Fibroblast of upper back skin (primary cell): ENCODE data around the gene CHMP5.

Experiments
- DNase-seq: peaks from one replicate; pipeline ENCODE4 v3.0.0-alpha.2; 2013

The CHMP5 gene

GRCh38 chr9:33264473-33265177 lies at the start of gene CHMP5, which contains the start of gene BAG1:
CHMP5 (plus strand) TSS chr9:33265049; CDS start chr9:33265079, 30 bp downstream.
BAG1 (minus strand) TSS chr9:33264708.
- peak; percentile 99 for DNase-seq

GRCh38 chr9:33220681-33221567 lies 43.9 kb upstream of the CHMP5 start:
- no peak for DNase-seq

GRCh38 chr9:33221568-33221884 lies 43.3 kb upstream of the CHMP5 start:
- DNase-seq, result no peak

DNA sequence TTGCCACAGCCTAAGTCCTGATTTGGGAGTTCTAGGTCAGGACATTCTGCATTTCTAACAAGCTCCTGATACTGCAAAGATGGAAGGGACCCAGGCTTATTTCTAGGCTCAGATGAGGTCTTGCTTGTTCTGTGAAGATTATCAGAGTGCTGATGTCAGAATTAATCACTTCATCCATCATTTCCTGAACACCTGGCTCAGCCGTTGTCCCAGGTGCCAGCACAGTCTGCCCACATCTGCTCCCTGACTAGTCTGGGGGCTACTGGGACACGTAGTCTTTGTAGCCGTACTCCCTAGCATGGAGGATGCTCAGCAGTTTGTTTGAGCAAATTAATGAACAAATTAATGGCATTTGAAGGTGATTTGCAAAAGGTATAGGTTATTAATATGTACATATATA lies 42.8 kb upstream of the CHMP5 start:
- no peak for DNase-seq

DNA sequence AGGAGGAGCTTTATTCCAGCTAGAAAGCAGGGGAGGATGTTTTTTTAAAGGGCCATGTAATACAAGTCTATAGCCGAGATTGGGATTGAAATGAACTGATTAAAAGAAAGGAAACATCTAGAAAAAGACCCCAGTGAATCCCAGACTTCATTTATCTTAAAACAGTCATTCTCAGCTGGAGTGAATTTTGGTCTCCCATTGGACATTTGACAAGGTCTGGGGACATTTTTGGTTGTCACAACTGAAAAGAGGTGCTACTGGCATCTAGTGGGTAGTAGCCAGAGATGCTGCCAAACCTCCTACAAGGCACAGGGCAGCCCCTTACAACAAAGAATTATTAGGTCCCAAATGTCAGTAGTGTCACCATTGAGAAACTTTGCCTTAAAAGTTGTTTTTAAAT lies 41.2 kb upstream of the CHMP5 start:
- DNase-seq, result peak; percentile 23

GRCh38 chr9:33225319-33226147 lies 39.3 kb upstream of the CHMP5 start:
- DNase-seq, result peak; percentile 79

DNA sequence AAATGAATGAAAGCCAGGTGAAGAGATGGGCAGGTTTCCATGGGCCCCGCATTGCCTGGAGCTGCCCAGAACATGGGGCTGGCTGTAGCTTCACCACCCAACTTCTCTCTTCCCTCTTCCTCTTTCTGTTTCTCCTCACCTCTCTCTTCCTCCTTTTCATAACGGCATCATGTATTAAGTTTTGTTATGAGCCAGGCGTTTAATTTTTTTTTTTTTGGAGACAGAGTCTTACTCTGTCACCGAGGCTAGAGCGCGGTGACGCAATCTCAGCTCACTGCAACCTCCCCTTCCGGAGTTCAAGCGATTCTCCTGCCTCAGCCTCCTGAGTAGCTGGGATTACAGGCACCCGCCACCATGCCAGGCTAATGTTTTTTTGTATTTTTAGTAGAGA lies 37.8 kb upstream of the CHMP5 start:
- DNase-seq, result no peak

GRCh38 chr9:33227741-33228140 lies 37.1 kb upstream of the CHMP5 start:
- DNase-seq, result peak; percentile 17

- no peak for DNase-seq
Observed at GRCh38 chr9:33228606-33229005, 36.2 kb upstream of the CHMP5 start.

DNA sequence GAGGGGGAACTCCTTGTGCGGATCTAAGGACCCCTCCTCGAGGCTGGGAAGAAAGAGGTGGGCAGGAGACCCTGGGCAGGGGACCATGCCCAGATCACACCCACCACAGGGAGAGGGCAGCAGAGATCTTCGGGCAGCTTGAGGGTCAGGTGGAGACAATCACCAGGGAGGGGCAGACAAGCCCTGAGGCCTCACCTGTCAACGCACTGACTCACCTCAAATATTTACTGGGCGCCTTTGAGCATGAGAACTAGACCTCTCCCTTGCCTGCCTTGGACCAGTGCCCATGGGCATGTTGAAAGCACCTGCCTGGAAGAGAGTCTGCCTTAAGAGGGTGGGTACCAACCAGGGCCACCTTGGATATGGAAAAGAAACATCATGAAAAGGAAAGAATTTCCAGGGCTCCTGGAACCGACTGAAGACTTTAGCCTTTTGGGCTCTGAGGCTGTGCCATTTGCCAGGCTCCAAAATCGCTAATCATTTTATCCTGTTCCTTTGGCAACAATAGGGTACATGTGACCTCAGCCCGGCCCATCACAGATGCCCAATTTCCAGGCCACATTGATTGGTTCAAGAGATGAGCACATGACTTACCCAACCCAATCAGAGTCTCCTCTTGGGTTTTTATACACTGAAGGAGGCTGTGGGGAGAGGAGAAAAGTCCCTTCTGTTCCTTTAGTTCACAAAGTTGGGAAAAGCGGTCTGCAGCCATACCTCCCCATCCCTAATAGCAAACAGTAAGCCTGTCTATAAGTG lies 35.3 kb upstream of the CHMP5 start:
- DNase-seq, result no peak

GRCh38 chr9:33230756-33231622 lies 33.9 kb upstream of the CHMP5 start:
- DNase-seq, result no peak

- DNase-seq, result no peak
Observed at GRCh38 chr9:33231623-33231942, 33.3 kb upstream of the CHMP5 start.

DNA sequence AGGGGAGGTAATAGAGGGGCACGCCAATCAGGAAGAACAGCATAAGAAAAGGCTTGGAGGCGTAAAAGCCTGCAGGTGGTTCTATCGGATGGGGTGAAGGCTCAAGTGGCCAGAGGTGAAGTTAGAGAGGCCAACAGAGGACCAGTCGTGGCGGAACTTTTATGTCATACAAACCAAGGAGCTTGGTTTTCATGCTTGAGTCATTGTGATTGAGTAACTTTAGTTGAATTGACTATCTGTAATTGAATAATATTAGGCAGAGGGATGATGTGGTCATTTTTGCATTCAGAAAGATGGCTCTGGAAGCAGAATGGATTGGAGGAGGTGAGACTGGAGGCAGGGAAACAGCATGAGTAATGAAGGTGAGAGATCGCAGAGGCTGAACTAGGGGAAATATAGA lies 32.0 kb upstream of the CHMP5 start:
- no peak for DNase-seq

- peak; percentile 77 for DNase-seq
Observed at GRCh38 chr9:33233626-33234342, 31.1 kb upstream of the CHMP5 start.

DNA sequence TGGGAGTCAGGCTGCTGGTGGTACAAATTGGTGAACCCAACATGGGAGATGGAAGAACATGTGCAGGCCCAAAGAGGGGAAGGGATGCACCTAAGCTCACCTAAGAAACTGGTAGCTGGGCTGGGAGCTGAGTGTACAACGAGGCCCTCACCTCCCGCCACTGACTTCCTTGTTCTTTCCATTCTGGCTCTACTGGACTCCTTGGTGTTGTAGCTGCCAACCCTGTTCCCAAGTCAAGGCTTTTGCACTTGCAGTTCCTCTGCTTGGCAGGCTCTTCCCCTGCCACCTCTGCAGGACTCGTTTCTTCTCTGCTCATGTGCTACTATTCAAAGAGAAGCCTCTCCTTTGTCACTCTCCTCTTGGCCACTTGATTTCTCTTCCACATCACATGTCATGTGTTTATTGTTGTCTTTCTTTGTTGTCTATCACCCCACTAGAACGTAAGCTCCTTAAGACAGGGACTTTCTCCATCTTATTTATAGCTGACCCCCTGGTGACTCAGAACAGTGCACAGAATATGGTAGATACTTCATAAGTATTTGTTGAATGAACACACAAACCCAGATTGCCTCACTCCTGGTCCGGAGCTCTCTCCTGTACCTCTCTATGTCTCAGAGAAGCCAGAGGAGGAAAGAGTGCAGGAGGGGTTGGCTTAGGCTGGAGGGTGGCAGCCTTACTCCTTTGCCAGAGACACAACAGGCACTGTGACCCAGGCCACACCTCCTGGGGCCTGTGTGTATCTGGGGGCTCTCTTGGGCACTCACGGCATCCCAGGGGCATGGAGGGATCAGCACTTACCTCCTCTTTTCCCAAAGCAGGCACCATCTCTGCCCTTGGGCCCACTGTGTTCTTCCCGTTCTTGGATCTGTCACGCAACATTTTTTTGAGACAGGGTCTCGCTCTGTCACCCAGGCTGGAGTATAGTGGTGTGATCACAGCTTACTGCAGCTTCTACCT lies 30.1 kb upstream of the CHMP5 start:
- DNase-seq, result no peak

DNA sequence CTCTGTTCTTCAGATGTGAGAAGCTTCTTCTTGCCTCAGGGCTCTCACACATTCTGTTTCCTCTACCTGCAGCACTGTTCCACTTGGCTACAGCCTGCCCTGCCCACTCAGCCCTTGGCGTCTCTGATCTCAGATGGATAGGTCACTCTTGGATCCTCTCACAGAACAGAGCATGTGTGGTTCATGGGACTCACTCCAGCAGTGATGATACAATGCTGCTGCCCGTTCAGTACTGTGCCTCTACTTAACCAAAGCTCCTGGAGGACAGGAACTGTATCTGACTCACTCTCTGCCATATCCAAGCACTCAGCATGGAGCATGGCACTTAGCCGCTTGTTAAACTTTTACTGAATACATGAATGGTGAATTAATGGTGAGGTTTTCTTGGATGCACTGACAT lies 28.3 kb upstream of the CHMP5 start:
- DNase-seq, result no peak

DNA sequence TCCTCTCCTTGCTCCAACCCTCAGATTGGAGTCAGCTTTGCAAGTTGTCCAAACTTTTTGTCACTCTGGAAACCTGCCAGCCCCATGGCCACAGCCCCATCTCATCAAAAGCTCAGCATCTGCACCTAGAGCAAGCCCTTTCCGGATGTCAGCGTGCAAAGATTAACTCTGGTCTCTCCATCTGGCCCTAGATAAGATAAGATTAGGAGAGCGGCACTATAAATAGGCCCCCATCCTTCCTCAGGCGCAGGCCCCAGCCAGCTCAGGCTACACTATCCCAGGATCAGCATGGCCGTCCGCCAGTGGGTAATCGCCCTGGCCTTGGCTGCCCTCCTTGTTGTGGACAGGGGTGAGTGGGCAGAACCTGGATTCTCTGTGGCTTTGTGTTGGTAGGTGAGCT lies 24.9 kb upstream of the CHMP5 start, which contains the start of gene SPINK4:
Gene SPINK4, plus strand, starts transcription at position 247 of the 400 bp plus-strand sequence. Its CDS starts 42 bp downstream, at position 289.
- no peak for DNase-seq

- DNase-seq, result no peak
Observed at GRCh38 chr9:33241298-33241697, 23.6 kb upstream of the CHMP5 start.

DNA sequence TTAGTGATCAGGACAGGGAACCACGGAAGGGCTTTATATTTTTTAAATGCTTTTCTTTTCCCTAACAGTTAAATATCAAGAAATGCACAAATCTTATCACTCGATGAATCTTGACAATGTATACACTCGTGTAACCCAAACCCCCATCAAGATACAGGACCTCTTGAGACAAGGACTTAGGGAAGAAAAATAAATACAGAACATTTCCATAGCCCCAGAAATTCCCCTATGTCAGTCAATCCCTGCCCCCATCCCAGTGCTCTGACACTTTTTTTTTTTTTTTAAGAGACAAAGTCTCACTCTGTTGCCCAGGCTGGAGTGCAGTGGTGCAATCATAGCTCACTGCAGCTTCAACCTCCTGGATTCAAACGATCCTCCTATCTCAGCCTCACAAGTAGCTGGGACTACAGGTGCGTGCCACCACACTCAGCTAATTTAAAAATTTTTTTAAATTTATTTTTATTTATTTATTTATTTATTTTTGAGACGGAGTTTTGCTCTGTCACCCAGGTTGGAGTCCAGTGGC lies 22.2 kb upstream of the CHMP5 start:
- no peak for DNase-seq
